Measurements from ENCODE around the gene DVL2. TPM values are rescaled to one million over a fixed set of nuclear protein-coding genes. Genes with fewer than 3 reads are reported as not detected.
"Not testable (repeated sequence)": the region's sequence is repeated elsewhere in the genome, so short reads cannot be mapped to it uniquely, and the experiment has no call there.

Gene DVL2
- total RNA-seq, 2 experiments from 2014 or later = 64.4 to 66.5 TPM

GRCh38 chr17:7249214-7249613 is 14.9 kb upstream of the DVL2 start:
- Mint-ChIP-seq H3K36me3 (peaks cover 36% of the 10 kb centered on the region), H3K9me3 (no peaks in the 10 kb centered on the region), H3K4me1 (peaks cover 36% of the 10 kb centered on the region), H3K4me3 (peak overlapping the region; percentile 97), H3K27me3 (no peaks in the 10 kb centered on the region), H3K27ac (peak overlapping the region; percentile 35)
- DNase-seq = no peak

- Mint-ChIP-seq H3K27me3 (no peaks in the 10 kb centered on the region), H3K4me3 (peak overlapping the region; percentile 97), H3K27ac (no peak overlapping the region), H3K36me3 (peaks cover 32% of the 10 kb centered on the region), H3K9me3 (no peaks in the 10 kb centered on the region), H3K4me1 (peaks cover 32% of the 10 kb centered on the region)
- no peak for DNase-seq
These were observed 14.5 kb upstream of the DVL2 start for GRCh38 chr17:7248796-7249195.

- Mint-ChIP-seq H3K9me3 (no peaks in the 10 kb centered on the region), H3K27ac (peak overlapping the region; percentile 69), H3K4me3 (no peak overlapping the region), H3K36me3 (peaks cover 36% of the 10 kb centered on the region), H3K4me1 (peaks cover 35% of the 10 kb centered on the region), H3K27me3 (peaks cover 3% of the 10 kb centered on the region)
- no peak for DNase-seq
These were observed 12.5 kb upstream of the DVL2 start for GRCh38 chr17:7246779-7247178.

GRCh38 chr17:7243838-7244237 is 9.5 kb upstream of the DVL2 start:
- not testable (repeated sequence) for H3K4me3 Mint-ChIP-seq, H3K27me3 Mint-ChIP-seq, H3K27ac Mint-ChIP-seq, DNase-seq, H3K9me3 Mint-ChIP-seq
- H3K4me1 Mint-ChIP-seq = peaks cover 43% of the 10 kb centered on the region
- H3K36me3 Mint-ChIP-seq = peaks cover 27% of the 10 kb centered on the region

- Mint-ChIP-seq H3K27ac (peak overlapping the region; percentile 82), H3K9me3 (no peaks in the 10 kb centered on the region), H3K36me3 (peaks cover 26% of the 10 kb centered on the region), H3K27me3 (peaks cover 3% of the 10 kb centered on the region), H3K4me1 (peaks cover 39% of the 10 kb centered on the region), H3K4me3 (peak overlapping the region; percentile 68)
- DNase-seq = no peak
These were observed 9.1 kb upstream of the DVL2 start for GRCh38 chr17:7243453-7243729.

GRCh38 chr17:7242717-7243452 is 8.6 kb upstream of the DVL2 start:
- Mint-ChIP-seq H3K36me3 (peaks cover 26% of the 10 kb centered on the region), H3K4me1 (peaks cover 39% of the 10 kb centered on the region), H3K9me3 (no peaks in the 10 kb centered on the region), H3K27me3 (peaks cover 3% of the 10 kb centered on the region), H3K4me3 (peak overlapping the region; percentile 99), H3K27ac (peak overlapping the region; percentile 98)
- DNase-seq = peak; percentile 89

- peaks cover 28% of the 10 kb centered on the region for H3K36me3 Mint-ChIP-seq
- peaks cover 3% of the 10 kb centered on the region for H3K27me3 Mint-ChIP-seq
- peak; percentile 86 for DNase-seq
- H3K4me1 Mint-ChIP-seq = peaks cover 43% of the 10 kb centered on the region
- H3K4me3 Mint-ChIP-seq = peak within 1 kb of the TSS; percentile 99
- no peaks in the 10 kb centered on the region for H3K9me3 Mint-ChIP-seq
- peak within 1 kb of the TSS; percentile 98 for H3K27ac Mint-ChIP-seq
These were observed 7.7 kb upstream of the DVL2 start, which contains the start of gene GABARAP for GRCh38 chr17:7241783-7242716. Gene GABARAP (minus strand): TSS chr17:7242449. CDS start chr17:7242330, 119 bp downstream.

GRCh38 chr17:7241090-7241733 is 6.9 kb upstream of the DVL2 start:
- peak overlapping the region; percentile 98 for H3K27ac Mint-ChIP-seq
- peaks cover 43% of the 10 kb centered on the region for H3K4me1 Mint-ChIP-seq
- DNase-seq = no peak
- peak overlapping the region; percentile 99 for H3K4me3 Mint-ChIP-seq
- H3K9me3 Mint-ChIP-seq = no peaks in the 10 kb centered on the region
- peaks cover 30% of the 10 kb centered on the region for H3K36me3 Mint-ChIP-seq
- peaks cover 3% of the 10 kb centered on the region for H3K27me3 Mint-ChIP-seq

- H3K27ac Mint-ChIP-seq = peak overlapping the region; percentile 98
- H3K4me3 Mint-ChIP-seq = peak overlapping the region; percentile 98
These were observed 6.1 kb upstream of the DVL2 start for GRCh38 chr17:7240375-7240774.

GRCh38 chr17:7239091-7240027 is 5.0 kb upstream of the DVL2 start, which contains the start of gene PHF23:
Gene PHF23 (minus strand): TSS chr17:7239457. CDS start chr17:7239279, 178 bp downstream.
- H3K27ac Mint-ChIP-seq = peak within 1 kb of the TSS; percentile 98
- H3K4me3 Mint-ChIP-seq = peak within 1 kb of the TSS; percentile 98
- peak; percentile 97 for DNase-seq
- H3K27me3 Mint-ChIP-seq = peaks cover 3% of the 10 kb centered on the region
- H3K4me1 Mint-ChIP-seq = peaks cover 59% of the 10 kb centered on the region
- peaks cover 35% of the 10 kb centered on the region for H3K36me3 Mint-ChIP-seq
- H3K9me3 Mint-ChIP-seq = no peaks in the 10 kb centered on the region

More at GRCh38 chr17:7240375-7240774, 6.1 kb upstream of the DVL2 start:
- Mint-ChIP-seq H3K27me3 (peaks cover 3% of the 10 kb centered on the region), H3K4me1 (peaks cover 52% of the 10 kb centered on the region), H3K36me3 (peaks cover 32% of the 10 kb centered on the region), H3K9me3 (no peaks in the 10 kb centered on the region)
- no peak for DNase-seq

GRCh38 chr17:7238420-7239090 is 4.2 kb upstream of the DVL2 start:
- DNase-seq = peak; percentile 28
- H3K27ac Mint-ChIP-seq = peak overlapping the region; percentile 97
- peaks cover 59% of the 10 kb centered on the region for H3K4me1 Mint-ChIP-seq
- no peaks in the 10 kb centered on the region for H3K9me3 Mint-ChIP-seq
- H3K36me3 Mint-ChIP-seq = peaks cover 37% of the 10 kb centered on the region
- peak overlapping the region; percentile 98 for H3K4me3 Mint-ChIP-seq
- peaks cover 3% of the 10 kb centered on the region for H3K27me3 Mint-ChIP-seq

- Mint-ChIP-seq H3K27ac (peak overlapping the region; percentile 97), H3K27me3 (peaks cover 3% of the 10 kb centered on the region), H3K4me1 (peaks cover 58% of the 10 kb centered on the region), H3K36me3 (peaks cover 39% of the 10 kb centered on the region), H3K9me3 (no peaks in the 10 kb centered on the region), H3K4me3 (peak overlapping the region; percentile 98)
- peak; percentile 84 for DNase-seq
These were observed 3.6 kb upstream of the DVL2 start for GRCh38 chr17:7237761-7238419.

GRCh38 chr17:7237266-7237760 is 3.0 kb upstream of the DVL2 start:
- no peaks in the 10 kb centered on the region for H3K27me3 Mint-ChIP-seq
- no peak for DNase-seq
- H3K9me3 Mint-ChIP-seq = no peaks in the 10 kb centered on the region
- peak overlapping the region; percentile 97 for H3K27ac Mint-ChIP-seq
- H3K4me3 Mint-ChIP-seq = peak overlapping the region; percentile 98
- H3K4me1 Mint-ChIP-seq = peaks cover 58% of the 10 kb centered on the region
- peaks cover 39% of the 10 kb centered on the region for H3K36me3 Mint-ChIP-seq
